HG03558 (cell line): Measurements from ENCODE around the gene NDRG4.
"Not testable (repeated sequence)": the region's sequence is repeated elsewhere in the genome, so short reads cannot be mapped to it uniquely, and the experiment has no call there.

Experiments
- ATAC-seq: cut with Tn5 transposase; IDR thresholded peaks from one replicate; pipeline ENCODE4 v1.9.1; 2021; ENCODE audit warnings: moderate number of reproducible peaks; ENCODE audit not compliant: unreplicated experiment; ENCODE audit errors: extremely low read depth

Gene NDRG4

GRCh38 chr16:58464916-58465731 is 34.8 kb upstream of the NDRG4 start:
- ATAC-seq = no peak

DNA sequence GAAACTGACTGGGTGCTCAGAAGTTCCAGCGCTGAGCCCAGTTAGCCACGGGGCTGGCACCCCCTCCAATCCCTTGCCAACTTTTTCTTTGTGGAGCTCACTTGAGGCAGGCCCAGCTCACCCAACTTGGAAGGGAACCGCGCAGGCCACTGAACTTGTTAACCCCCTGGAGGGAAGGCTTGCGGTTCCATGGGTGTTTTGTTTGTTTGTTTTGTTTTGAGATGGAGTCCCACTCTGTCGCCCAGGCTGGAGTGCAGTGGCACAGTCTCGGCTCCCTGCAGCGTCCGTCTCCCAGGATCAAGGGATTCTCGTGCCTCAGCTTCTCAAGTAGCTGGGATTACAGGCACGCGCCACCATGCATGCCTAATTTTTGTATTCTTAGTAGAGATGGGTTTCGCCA is 34.1 kb upstream of the NDRG4 start:
- ATAC-seq = no peak

DNA sequence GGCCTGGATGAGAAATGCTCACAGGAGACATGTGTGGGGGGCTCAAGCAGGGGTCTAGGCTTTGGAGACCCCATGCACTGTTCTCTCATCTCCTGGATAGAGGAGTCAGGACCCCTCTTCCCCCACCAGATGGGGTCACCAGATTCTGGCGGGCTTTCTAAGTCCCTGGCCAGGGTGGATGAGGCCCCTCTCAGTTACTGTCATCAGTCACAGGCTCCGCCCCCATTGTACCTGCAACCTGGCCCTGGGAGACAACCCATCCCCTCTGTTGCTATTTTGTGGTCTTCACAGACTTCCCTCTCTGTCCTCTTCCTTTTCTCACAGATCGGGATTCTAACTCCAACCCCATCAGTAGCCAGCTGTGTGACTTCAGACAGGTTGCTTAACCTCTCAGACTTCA is 33.5 kb upstream of the NDRG4 start:
- no peak for ATAC-seq

DNA sequence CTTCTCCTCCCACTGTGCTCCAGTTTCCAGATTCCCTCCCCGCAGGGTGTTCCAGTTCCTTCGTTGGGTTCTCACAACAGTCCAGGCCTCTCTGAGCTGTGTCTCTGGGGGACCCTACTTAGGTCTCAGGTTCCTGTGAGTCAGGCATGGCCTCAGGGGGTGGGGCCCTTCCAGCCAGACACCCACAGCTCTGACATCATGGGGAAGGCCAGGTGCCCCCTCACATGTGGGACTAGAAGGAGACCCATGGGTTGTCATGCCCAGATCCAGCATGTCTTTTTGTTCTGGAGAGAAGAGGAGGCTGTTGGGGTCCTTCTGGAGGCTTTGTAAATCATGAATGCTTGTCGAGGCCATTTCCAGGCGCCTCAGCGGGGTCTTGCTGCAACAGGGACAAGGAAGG is 32.0 kb upstream of the NDRG4 start:
- ATAC-seq = no peak

DNA sequence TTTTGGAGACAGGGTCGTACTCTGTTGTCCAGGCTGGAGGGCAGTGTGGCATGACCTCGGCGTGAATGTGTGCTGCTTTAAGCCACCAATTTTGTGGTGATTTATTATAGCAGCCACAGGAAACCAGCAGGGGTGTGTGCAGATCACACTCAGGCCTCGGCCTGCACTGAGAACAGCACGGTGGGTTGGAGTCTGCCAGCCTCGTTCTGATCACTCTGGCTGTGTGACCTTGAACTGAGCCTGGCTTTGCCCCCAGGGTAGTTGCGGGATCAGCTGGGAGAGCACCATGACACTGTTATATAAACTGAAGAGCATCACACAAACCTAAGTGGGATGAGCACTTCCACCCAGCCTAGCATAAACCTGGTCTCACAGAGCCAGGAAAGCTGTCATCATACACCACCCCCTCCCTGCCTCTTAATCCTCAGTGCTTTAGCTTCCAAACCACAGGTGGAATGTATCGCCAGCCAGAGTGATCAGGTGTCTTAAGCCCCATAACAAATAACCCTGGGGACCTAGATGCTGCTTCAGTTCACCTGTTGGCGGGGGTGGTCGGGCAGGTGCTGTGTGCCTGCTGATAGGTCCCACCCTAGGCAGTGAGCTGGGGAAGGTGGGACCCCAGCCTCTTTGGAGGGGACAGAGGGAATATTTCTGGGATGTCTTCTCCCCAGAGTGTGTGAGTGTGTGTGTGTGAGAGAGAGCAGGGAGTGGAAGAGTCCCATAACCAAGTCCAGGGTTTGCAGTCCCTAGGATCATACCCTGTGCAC is 28.6 kb upstream of the NDRG4 start:
- no peak for ATAC-seq

GRCh38 chr16:58472266-58472665 is 27.7 kb upstream of the NDRG4 start:
- no peak for ATAC-seq

- no peak for ATAC-seq
Measured at GRCh38 chr16:58472827-58473226, 27.1 kb upstream of the NDRG4 start.

- no peak for ATAC-seq
Measured at GRCh38 chr16:58474296-58474695, 25.6 kb upstream of the NDRG4 start.

DNA sequence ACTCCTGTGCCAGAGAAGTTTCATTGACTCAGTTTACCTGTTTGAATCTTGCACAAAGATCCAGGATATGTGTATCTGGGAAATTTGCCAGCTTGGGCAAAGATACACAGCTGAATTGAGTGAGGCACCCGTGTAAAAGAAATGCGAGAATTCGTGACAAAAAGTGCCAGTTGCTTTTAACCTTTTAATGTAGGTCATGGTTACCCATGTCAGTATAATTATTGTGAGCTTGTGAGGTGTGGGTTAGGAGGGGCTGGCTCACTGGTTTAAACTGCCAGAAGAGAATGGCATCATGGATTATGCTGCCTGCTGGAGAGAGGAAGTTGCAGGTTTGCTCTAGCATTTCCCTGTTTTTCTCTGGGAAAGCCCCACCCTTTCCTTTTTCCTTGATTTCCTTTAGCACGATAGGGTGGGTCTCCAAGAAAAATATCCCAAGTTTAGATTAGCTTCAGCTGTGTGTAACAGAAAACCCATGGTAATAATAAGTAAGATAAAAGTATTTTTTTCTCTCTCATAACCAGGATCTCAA is 24.8 kb upstream of the NDRG4 start:
- ATAC-seq = no peak

GRCh38 chr16:58476791-58477190 is 23.2 kb upstream of the NDRG4 start:
- no peak for ATAC-seq

- ATAC-seq = no peak
Measured at GRCh38 chr16:58478427-58478826, 21.5 kb upstream of the NDRG4 start.

DNA sequence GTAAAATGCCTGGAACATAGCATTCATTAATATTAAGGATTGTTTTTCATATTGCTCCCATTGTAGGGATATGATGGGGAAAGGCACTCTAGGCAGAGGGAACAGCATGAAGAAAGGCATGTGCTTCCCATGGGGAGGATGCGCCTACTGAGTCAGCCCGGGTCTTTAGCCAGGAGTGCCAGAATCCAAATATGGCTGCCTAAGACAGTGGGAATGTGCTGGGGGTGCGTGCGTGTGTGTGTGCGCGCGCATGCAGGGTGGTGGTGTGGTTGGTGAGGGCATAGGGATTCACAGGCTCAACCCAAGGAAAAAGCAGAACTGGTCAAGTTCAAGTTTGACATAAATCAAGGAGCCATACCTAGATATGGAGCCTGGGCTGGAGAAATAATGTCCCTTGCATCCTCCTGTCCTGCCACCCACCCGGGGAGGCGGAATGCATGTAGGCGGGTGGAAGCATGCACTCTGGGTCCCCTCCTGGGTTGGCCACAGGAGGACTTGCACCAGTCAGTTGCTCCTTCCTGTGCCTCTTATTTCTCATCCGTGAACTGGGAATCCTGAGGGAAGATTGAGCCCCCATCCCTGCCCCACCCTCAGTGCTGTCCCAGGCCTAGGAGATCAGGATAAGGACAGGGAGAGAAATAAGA is 18.6 kb upstream of the NDRG4 start:
- ATAC-seq = no peak

- ATAC-seq = no peak
Measured at GRCh38 chr16:58481931-58482330, 18.0 kb upstream of the NDRG4 start.

DNA sequence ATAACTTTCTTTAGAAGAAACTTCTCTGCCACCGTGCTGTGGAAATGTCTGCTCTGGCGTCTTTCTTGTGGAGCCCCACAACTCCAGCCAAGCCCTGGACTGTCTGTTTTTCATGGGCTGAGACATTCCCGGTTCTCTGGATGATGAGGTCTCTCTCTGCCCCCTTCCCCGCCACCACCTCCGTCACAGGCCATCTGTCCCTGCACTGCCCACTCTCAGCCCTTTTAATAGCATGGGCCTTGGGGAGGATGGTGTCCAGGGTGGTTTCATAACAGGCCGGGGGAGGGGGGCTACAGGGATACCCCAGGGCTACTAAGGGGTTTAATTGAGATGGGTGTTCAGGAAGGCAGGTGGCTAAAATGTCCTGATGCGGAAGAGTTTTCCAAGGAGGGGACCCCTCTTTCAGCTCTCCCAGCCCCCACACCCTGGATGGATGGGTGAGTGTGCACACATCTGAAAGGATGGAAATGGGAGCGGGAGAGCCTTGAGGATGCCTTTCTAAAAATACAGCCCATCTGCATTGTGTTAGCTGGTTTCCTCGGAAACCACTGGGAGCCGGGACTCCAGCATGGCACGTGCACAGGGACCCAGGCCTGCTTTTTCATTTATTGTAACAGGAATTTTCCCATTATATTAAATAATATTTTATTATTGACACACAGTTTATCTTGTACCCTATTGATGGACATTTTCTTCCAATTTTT is 14.6 kb upstream of the NDRG4 start:
- ATAC-seq = no peak

DNA sequence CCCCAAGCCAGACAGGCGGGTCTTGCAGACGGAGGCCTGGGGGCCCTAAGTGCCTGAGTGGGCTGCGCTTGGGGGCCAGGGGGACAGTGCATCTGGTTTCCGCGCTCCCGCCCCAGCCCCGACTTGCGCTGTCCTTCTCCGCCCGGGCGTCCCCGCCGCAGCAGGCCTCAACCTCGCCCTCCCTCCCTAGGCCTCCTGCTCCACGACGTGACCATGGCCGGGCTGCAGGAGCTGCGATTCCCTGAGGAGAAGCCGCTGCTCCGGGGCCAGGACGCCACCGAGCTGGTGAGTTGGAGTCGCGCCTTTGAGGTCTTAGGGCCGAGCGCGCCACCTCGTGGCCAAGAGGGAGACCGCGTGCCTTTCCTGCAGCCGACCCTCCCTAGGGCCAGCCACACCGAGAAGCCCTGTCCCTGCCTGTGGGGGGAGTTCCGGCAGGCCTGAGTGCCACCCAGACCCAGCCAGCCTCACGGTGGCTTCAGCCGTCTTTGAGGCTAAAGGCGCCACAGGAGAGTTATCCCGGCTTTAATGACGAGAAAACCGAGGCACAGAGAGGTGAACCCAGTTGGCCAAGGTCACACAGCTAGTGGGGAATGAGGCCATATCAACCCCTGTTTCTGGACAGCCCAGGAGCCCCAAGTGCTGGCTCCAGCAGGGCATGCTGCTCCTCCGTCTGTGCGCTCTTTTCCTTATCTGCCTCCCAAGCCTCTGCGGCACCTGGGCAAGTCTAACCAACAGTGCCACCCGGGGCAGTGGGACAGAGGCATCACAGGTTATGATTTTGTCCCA is 12.2 kb upstream of the NDRG4 start:
- no peak for ATAC-seq

DNA sequence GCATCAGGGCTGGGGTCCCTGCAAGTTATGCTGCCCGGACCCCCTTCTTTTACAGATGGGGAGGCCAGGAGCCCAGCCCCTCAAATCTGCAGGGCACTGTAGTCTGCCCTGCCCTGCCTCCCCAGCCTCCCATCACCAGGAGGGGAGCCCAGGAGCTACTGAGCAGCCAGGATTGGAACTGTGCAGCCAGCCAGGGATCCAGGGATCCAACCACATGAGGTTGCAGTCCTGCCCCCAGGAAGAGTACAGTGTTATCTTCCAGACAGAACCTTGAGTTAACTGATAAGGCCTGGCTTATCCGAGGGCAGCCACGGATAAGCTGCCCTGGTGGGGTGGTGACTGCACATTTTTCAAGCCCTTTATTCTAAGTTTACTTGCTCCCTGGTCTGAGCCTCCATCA is 11.4 kb upstream of the NDRG4 start:
- ATAC-seq = no peak

- no peak for ATAC-seq
Measured at GRCh38 chr16:58490065-58490464, 9.9 kb upstream of the NDRG4 start.

GRCh38 chr16:58490539-58490938 is 9.4 kb upstream of the NDRG4 start:
- ATAC-seq = not testable (repeated sequence)

- ATAC-seq = no peak
Measured at GRCh38 chr16:58492066-58492465, 7.9 kb upstream of the NDRG4 start.

DNA sequence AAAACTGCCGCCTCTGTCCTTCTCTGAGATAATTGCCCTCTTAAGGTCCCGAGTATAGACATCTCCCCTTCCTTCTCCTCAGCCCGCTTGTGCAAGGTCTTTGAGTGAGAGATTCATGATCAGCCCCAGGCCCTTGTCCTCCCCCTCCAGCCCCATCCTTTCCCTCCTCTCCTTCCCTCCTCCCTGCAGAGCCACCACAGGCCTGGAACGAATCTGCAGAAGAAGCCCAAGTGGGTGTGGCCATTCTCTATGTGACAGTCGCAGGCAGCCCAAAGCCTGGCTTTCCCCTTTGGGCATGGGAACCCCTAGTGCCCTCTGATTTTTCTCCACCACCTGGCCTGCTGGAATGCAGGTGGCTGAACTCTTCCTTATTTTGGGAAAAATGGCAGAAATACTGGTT is 7.2 kb upstream of the NDRG4 start:
- no peak for ATAC-seq
